ENCODE data around the gene CAMTA1. TPM values are rescaled to one million over a fixed set of nuclear protein-coding genes. Genes with fewer than 3 reads are reported as not detected.
"Not testable (repeated sequence)": the region's sequence is repeated elsewhere in the genome, so short reads cannot be mapped to it uniquely, and the experiment has no call there.

The CAMTA1 gene
- total RNA-seq, 1 donor from 2014 or later, result 115 TPM

GRCh38 chr1:7117399-7118281 lies 332.4 kb downstream of the CAMTA1 start:
- DNase-seq, result no peak

GRCh38 chr1:7119156-7119555 lies 333.9 kb downstream of the CAMTA1 start:
- no peak for DNase-seq

GRCh38 chr1:7120863-7121621 lies 335.8 kb downstream of the CAMTA1 start:
- DNase-seq, result no peak

GRCh38 chr1:7121622-7121988 lies 336.4 kb downstream of the CAMTA1 start:
- DNase-seq, result no peak

GRCh38 chr1:7127322-7128075 lies 342.2 kb downstream of the CAMTA1 start:
- no peak for DNase-seq

GRCh38 chr1:7128293-7128692 lies 343.0 kb downstream of the CAMTA1 start:
- no peak for DNase-seq

- DNase-seq, result no peak
Measured at GRCh38 chr1:7130127-7130526, 344.9 kb downstream of the CAMTA1 start.

- DNase-seq, result no peak
Measured at GRCh38 chr1:7135493-7135892, 350.2 kb downstream of the CAMTA1 start.

GRCh38 chr1:7136166-7136953 lies 351.1 kb downstream of the CAMTA1 start:
- DNase-seq, result no peak

- DNase-seq, result no peak
Measured at GRCh38 chr1:7140251-7140650, 355.0 kb downstream of the CAMTA1 start.

GRCh38 chr1:7145947-7146346 lies 360.7 kb downstream of the CAMTA1 start:
- DNase-seq, result no peak

GRCh38 chr1:7146710-7147109 lies 361.5 kb downstream of the CAMTA1 start:
- DNase-seq, result no peak

- not testable (repeated sequence) for DNase-seq
Measured at GRCh38 chr1:7147581-7148282, 362.5 kb downstream of the CAMTA1 start.

- no peak for DNase-seq
Measured at GRCh38 chr1:7149080-7149838, 364.0 kb downstream of the CAMTA1 start.

- DNase-seq, result no peak
Measured at GRCh38 chr1:7150724-7151280, 365.5 kb downstream of the CAMTA1 start.

GRCh38 chr1:7151978-7152377 lies 366.7 kb downstream of the CAMTA1 start:
- no peak for DNase-seq

- no peak for DNase-seq
Measured at GRCh38 chr1:7152655-7153054, 367.4 kb downstream of the CAMTA1 start.

- no peak for DNase-seq
Measured at GRCh38 chr1:7153464-7153863, 368.2 kb downstream of the CAMTA1 start.

- DNase-seq, result no peak
Measured at GRCh38 chr1:7159116-7159781, 374.0 kb downstream of the CAMTA1 start.

GRCh38 chr1:7168554-7168953 lies 383.3 kb downstream of the CAMTA1 start:
- not testable (repeated sequence) for DNase-seq

Measured in occipital lobe (tissue), 2 donors.